ENCODE results near the gene PLEKHF1. TPM values are rescaled to one million over a fixed set of nuclear protein-coding genes. Genes with fewer than 3 reads are reported as not detected.
A peak's percentile ranks its signal among the peaks of the same experiment; 100 is the strongest.

Gene PLEKHF1
- total and polyA plus RNA-seq, 12 donors, result 7.0 to 47.9 (median 20.0) TPM

DNA sequence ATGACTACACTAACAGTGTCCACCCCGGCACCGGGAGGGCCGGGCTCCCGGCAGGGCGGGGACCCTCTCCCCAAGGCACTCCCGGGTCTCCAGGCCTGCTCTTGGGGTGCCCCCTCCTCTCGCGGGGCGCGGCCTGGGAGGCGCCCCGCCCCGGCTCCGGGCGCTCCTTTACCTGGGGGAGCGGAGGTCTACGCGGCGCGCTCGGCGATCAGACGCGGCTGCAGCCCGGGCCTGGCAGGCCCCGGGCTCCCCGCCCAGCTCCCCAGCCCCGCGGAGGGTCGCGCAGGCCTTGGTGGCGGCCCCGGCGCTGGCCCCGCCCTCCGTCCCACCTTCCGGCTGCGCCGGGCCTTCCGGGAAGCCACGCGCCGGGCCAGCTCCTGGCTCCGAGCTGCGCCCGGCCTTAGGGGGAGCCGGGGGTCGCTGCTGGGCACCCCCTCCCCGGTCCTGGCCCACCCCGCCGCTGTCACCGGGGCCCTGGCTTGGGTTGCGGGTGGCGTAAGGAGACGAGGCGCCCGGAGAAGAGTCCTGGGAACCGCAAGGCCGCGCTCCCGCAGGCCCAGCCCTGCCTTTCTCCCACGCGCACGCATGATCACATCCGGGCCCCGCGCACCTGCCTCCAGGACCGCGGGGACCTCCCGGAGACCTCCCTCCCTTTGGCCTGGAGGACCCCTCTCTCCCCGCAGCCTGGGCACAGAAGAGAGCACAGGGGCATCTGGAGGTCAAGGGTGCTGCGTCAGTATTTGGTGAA, 49.9 kb downstream of the PLEKHF1 start, which contains the start of gene C19orf12:
C19orf12 (minus strand) TSS at position 309 of the 748 bp plus-strand sequence. CDS start 6,848 bp downstream, outside the sequence.
- 0 to 1% methylated on average over 67 to 72 of the region's 72 CpGs for WGBS, 2 donors
- intact Hi-C loops (cut with DNase I), result loop anchor here in 8 of 10 donors (2.0 to 10.0 kb wide), 4 partner anchors 20 to 103 kb away; partner anchors contain the start of gene PLEKHF1 (in 4 of the 8)
- Histone ChIP-seq H3K4me3 (peak within 1 kb of the TSS; percentile 82 to 99 (median 94)), H3K9me3 (no peaks in the 10 kb centered on the region), H3K4me1 (peaks cover 0 to 49% (median 23%) of the 10 kb centered on the region in 9 donors), H3K36me3 (peaks cover 0 to 4% (median 0%) of the 10 kb centered on the region in 9 donors), H3K27me3 (no peaks in the 10 kb centered on the region), H3K27ac (peak within 1 kb of the TSS; percentile 92 to 100 (median 98))
- DNase-seq (peak; percentile 53 to 73), ATAC-seq (peak; percentile 76 to 92 (median 84))
- TF ChIP-seq CTCF (IDR thresholded peaks at IDR 0.05), result peak in 1 of 9 donors; percentile 4

DNA sequence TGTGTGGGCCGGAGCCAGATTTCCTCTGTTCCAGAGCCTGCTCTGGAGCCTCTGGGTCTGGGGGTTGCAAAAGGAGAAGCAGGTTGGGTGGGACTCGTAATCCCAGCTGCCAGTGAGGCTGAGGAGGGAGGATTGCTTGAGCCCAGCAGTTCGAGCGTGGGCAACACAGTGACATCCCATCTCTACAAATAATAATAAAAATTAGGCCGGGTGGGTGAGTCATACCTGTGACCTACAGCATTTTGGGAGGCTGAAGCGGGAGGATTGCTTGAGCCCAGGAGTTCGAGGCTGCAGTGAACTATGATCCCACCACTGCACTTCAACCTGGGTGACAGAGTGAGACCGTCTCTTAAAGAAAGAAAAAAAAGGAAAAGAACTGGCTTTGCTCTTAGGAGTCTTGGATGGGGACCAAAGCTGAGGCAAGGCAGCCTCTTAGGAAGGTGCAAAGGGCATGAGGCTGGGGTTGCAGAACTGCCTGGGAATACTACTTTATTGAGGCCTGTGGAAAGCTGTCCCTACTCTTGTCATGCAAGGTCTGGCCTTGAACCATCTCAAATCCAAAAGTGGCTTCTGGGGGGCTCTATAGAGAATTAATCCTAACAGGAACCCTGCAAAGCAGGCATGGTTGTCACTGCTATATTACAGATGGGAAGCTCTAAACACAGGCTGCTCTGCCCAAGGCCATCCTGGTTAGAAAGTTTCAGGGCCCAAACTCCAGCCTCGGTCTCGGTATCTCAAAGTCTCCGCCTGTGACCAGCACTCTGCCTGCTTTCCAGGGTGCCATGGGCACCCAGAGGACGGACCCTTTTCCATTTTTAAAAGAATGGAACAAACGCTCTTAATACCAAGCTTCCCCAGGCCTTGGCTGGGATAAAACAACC, 50.7 kb downstream of the PLEKHF1 start:
- TF ChIP-seq CTCF (IDR thresholded peaks at IDR 0.05), result no peak
- Histone ChIP-seq H3K27ac (peak overlapping the region; percentile 92 to 100 (median 98)), H3K4me1 (peaks cover 0 to 49% (median 23%) of the 10 kb centered on the region in 9 donors), H3K9me3 (no peaks in the 10 kb centered on the region), H3K27me3 (no peaks in the 10 kb centered on the region), H3K36me3 (no peaks in the 10 kb centered on the region), H3K4me3 (peak overlapping the region; percentile 82 to 99 (median 94))
- no peak for DNase-seq
- peak; percentile 1 to 52 (median 34) for ATAC-seq
- WGBS, 2 donors, result 33 to 36% methylated on average over 13 of the region's 13 CpGs
- intact Hi-C loops (cut with DNase I), result loop anchor here (1.0 to 10.0 kb wide), 8 partner anchors 21 to 106 kb away; partner anchors contain the start of gene PLEKHF1 (in 5 of the 10)

DNA sequence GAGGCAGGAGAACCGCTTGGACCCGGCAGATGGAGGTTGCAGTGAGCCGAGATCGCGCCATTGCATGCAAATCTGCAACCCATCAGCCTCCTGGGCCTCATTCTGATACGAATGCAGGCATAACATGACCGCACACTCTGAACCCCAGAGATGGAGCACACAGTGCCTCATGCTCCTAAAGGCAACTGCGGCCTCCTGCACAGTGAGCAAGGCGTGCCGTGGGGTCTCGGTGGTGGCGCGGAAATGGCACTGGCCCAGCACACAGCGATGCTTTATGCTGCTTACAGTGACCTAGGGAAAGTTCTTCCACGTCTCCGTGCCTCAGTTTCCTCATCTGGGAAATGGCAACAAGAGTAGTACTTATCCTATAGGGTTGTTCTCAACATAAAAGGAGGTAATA, 51.8 kb downstream of the PLEKHF1 start:
- no peak overlapping the region for H3K27ac ChIP-seq
- no peaks in the 10 kb centered on the region for H3K27me3 ChIP-seq
- intact Hi-C loops (cut with DNase I), result loop anchor here in 9 of 10 donors (1.0 to 10.0 kb wide), 7 partner anchors 22 to 106 kb away; partner anchors contain the start of gene PLEKHF1 (in 5 of the 9)
- no peaks in the 10 kb centered on the region for H3K9me3 ChIP-seq
- no peak for TF ChIP-seq CTCF (IDR thresholded peaks at IDR 0.05)
- no peaks in the 10 kb centered on the region for H3K36me3 ChIP-seq
- DNase-seq (no peak), ATAC-seq (no peak)
- WGBS, 2 donors, result 82 to 85% methylated on average over 16 of the region's 16 CpGs
- peaks cover 0 to 40% (median 23%) of the 10 kb centered on the region in 9 donors for H3K4me1 ChIP-seq
- H3K4me3 ChIP-seq, result no peak overlapping the region
